Measurements from ENCODE around the gene FLOT2.

DNA sequence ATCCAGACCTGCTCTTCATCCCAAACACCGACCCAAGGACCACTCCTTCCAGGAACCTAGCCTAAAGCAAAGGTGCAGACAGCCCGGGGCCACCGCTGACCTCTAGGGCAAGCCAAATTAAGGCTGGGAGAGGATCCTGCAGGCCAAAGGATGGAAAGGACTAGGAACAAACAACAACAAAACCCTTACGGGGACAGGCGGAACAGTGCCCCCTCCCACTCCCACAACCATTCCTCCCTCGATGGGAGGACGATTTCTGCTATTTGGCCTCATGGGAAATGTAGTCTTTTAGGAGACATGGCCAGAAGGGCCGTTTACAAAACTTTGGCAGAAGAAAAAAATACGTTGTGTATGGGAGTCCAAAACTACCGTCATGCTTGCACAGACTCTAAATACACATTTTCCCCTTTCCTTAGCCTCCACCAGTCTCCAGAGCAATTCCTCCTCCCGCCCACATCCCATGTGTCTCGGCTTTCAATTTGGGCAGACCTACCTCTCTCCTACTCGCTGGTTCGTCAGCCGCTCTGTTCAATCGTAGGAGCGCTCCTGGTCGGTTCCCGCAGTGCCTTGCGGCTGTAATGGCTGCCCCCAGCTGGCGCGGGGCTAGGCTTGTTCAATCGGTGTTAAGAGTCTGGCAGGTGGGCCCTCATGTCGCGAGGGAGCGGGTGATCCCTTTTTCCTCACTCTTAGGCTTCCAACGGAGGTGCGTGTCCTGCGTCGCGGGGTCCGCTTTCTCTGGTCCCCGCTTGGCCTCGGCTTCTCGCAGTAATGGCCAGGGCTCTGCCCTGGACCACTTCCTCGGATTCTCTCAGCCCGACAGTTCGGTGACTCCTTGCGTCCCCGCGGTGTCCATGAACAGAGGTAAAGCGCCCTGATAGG, 42.8 kb downstream of the FLOT2 start, which contains the start of gene ERAL1:
- TF ChIP-seq, protein P1, sequence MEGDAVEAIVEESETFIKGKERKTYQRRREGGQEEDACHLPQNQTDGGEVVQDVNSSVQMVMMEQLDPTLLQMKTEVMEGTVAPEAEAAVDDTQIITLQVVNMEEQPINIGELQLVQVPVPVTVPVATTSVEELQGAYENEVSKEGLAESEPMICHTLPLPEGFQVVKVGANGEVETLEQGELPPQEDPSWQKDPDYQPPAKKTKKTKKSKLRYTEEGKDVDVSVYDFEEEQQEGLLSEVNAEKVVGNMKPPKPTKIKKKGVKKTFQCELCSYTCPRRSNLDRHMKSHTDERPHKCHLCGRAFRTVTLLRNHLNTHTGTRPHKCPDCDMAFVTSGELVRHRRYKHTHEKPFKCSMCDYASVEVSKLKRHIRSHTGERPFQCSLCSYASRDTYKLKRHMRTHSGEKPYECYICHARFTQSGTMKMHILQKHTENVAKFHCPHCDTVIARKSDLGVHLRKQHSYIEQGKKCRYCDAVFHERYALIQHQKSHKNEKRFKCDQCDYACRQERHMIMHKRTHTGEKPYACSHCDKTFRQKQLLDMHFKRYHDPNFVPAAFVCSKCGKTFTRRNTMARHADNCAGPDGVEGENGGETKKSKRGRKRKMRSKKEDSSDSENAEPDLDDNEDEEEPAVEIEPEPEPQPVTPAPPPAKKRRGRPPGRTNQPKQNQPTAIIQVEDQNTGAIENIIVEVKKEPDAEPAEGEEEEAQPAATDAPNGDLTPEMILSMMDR (IDR thresholded peaks at IDR 0.05): peak in 1 of 6 experiments; percentile 2
- peak; percentile 39 to 48 for TF ChIP-seq POLR2A (IDR thresholded peaks at IDR 0.05)
